Right lobe of liver (tissue), 4 donors: ENCODE data around the gene YOD1.

Experiments
- POLR2A ChIP-seq: fragments of 450-650 bp; IDR thresholded peaks from one replicate; pipeline ENCODE4 v1.6.1; 2017; ENCODE audit warnings: antibody characterized with exemption, mild to moderate bottlenecking
- TF ChIP-seq, protein P1 (sequence below), 4 donors: fragments of 200-600 bp in 3 of 4; fragments of 450-650 bp in 1 of 4; IDR thresholded peaks; one replicate each; pipeline versions ENCODE4 v1.5.1 to v1.8.0; 2016 to 2022; ENCODE audit warnings: antibody characterized with exemption in 4 of 4, mild to moderate bottlenecking in 2 of 4
- donor health status: DM: no; HTN: no; CAD: no.
- donor health status: DM: no; HTN: no; CAD: no.
- donor health status: DM: no; HTN: yes; CAD: no.

- no peak for TF ChIP-seq POLR2A
- TF ChIP-seq, protein P1, sequence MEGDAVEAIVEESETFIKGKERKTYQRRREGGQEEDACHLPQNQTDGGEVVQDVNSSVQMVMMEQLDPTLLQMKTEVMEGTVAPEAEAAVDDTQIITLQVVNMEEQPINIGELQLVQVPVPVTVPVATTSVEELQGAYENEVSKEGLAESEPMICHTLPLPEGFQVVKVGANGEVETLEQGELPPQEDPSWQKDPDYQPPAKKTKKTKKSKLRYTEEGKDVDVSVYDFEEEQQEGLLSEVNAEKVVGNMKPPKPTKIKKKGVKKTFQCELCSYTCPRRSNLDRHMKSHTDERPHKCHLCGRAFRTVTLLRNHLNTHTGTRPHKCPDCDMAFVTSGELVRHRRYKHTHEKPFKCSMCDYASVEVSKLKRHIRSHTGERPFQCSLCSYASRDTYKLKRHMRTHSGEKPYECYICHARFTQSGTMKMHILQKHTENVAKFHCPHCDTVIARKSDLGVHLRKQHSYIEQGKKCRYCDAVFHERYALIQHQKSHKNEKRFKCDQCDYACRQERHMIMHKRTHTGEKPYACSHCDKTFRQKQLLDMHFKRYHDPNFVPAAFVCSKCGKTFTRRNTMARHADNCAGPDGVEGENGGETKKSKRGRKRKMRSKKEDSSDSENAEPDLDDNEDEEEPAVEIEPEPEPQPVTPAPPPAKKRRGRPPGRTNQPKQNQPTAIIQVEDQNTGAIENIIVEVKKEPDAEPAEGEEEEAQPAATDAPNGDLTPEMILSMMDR (IDR thresholded peaks at IDR 0.05) = no peak
Observed at GRCh38 chr1:207030522-207031009, 20.4 kb downstream of the YOD1 start.
